PC-9 (cell line): Measurements from ENCODE around the gene PRKCA. TPM values are rescaled to one million over a fixed set of nuclear protein-coding genes. Genes with fewer than 3 reads are reported as not detected.

ENCODE experiments used
- BruUV-seq: library from RNA; stranded (reverse); fragments of 400-500 nt; replicated peaks from 2 replicates; lab custom pipeline; 2021; lab: Mats Ljungman, UMichigan
- CTCF ChIA-PET: fragments of 300-600 bp; sonication (Branson Sonifier 250); formaldehyde crosslinking; loops from one replicate; lab custom pipeline; 2022; ENCODE audit warnings: antibody characterized with exemption; lab: Charles Lee
- POLR2A ChIA-PET: fragments of 300-600 bp; sonication (Branson Sonifier 250); formaldehyde crosslinking; loops from one replicate; lab custom pipeline; 2022; ENCODE audit warnings: antibody characterized with exemption; ENCODE audit not compliant: unreplicated experiment; lab: Charles Lee
- DNase-seq, 2 experiments: peaks; one replicate each; pipeline versions ENCODE4 v3.0.0 to v3.0.0-alpha.2; 2015 to 2022; ENCODE audit warnings: mixed read lengths in 1 of 2
- H2AFZ ChIP-seq: fragments of 200-600 bp; sonication (generic); 2 replicates; pipeline ENCODE4 v1.8.1; 2017; ENCODE audit warnings: antibody characterized with exemption
- H3F3A ChIP-seq: fragments of 200-600 bp; sonication (generic); 2 replicates; pipeline ENCODE4 v1.8.1; 2017; ENCODE audit warnings: antibody characterized with exemption, mild to moderate bottlenecking, low read depth; ENCODE audit not compliant: insufficient read depth
- H3K27ac ChIP-seq: fragments of 200-600 bp; sonication (generic); 2 replicates; pipeline ENCODE4 v1.6.1; 2016; ENCODE audit warnings: mixed run types
- H3K27me3 ChIP-seq: fragments of 200-600 bp; sonication (generic); 2 replicates; pipeline ENCODE4 v1.6.1; 2016; ENCODE audit warnings: low read depth, mixed run types; ENCODE audit not compliant: insufficient read depth
- H3K36me3 ChIP-seq: fragments of 200-600 bp; sonication (generic); 2 replicates; pipeline ENCODE4 v1.6.1; 2016; ENCODE audit warnings: low read depth, mixed run types
- H3K4me1 ChIP-seq: fragments of 200-600 bp; sonication (generic); replicated peaks from 2 replicates; pipeline ENCODE4 v1.6.1; 2016; ENCODE audit warnings: mixed run types; ENCODE audit not compliant: insufficient read depth
- H3K4me2 ChIP-seq: fragments of 200-600 bp; sonication (generic); 2 replicates; pipeline ENCODE4 v1.6.1; 2017; ENCODE audit warnings: mixed run types
- H3K4me3 ChIP-seq: fragments of 200-600 bp; sonication (generic); 2 replicates; pipeline ENCODE4 v1.6.1; 2016; ENCODE audit warnings: mixed run types
- H3K79me2 ChIP-seq: fragments of 200-600 bp; sonication (generic); 2 replicates; pipeline ENCODE4 v1.6.1; 2017; ENCODE audit warnings: low read depth, mixed run types
- H3K9me2 ChIP-seq: fragments of 200-600 bp; sonication (generic); 2 replicates; pipeline ENCODE4 v1.8.1; 2017; ENCODE audit warnings: mild to moderate bottlenecking; ENCODE audit not compliant: insufficient read depth
- H3K9me3 ChIP-seq: fragments of 200-600 bp; sonication (generic); 2 replicates; pipeline ENCODE4 v1.8.1; 2016; ENCODE audit warnings: low read depth; ENCODE audit not compliant: insufficient read depth
- H4K20me1 ChIP-seq: fragments of 200-600 bp; sonication (generic); 2 replicates; pipeline ENCODE4 v1.8.1; 2017; ENCODE audit not compliant: insufficient read depth
- EZH2 ChIP-seq: fragments of 200-600 bp; sonication (generic); IDR thresholded peaks from 2 replicates; pipeline ENCODE4 v1.8.0; 2017; ENCODE audit warnings: antibody characterized with exemption, low read depth
- intact Hi-C: fragments of 100-400 bp; cut with micrococcal nuclease; formaldehyde crosslinking; loops from one replicate; pipeline ENCODE4 v1.10.0; 2022; ENCODE audit not compliant: unreplicated experiment
- total RNA-seq: library from RNA; stranded (reverse); gene quantifications from 2 replicates; pipeline ENCODE4 v1.2.3, GENCODE V29; 2021
- TF ChIP-seq, protein P1 (sequence below): fragments of 200-600 bp; sonication (generic); conservative IDR thresholded peaks from 2 replicates; pipeline ENCODE4 v1.6.1; 2017; ENCODE audit warnings: mixed run types, antibody characterized with exemption, mild to moderate bottlenecking, moderate library complexity

The PRKCA gene
- total RNA-seq, 1 experiment from 2014 or later, result 23.1 TPM

DNA sequence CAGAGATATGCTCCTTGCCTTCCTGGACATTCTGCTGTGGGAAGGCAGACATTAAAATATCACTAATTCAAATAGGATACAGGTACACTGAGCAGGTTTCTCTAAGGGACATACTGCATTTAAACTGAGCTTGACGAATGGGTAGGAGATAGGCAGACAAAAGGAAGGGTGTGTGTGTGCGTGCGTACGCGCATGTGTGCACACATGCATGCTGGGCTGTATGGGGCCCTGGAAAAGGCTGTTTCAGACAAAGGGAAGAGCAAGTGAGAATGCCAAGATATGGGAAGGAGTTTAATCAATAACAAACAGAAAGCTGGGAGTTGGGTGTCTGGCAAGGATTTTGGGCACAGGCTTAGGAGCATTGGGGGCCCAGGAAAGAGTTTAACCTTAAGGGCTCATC, 196.2 kb downstream of the PRKCA start:
- intact Hi-C loops, result no loop called here
- no peaks in the 10 kb centered on the region for H3K9me2 ChIP-seq
- POLR2A ChIA-PET, result no interaction called here
- BruUV-seq, result no TSS peak
- H3K27me3 ChIP-seq, result no peaks in the 10 kb centered on the region
- no peaks in the 10 kb centered on the region for H3K79me2 ChIP-seq
- H4K20me1 ChIP-seq, result no peaks in the 10 kb centered on the region
- H3K36me3 ChIP-seq, result no peaks in the 10 kb centered on the region
- no peaks in the 10 kb centered on the region for H3K9me3 ChIP-seq
- no peak overlapping the region for H2AFZ ChIP-seq
- no peak overlapping the region for H3K4me3 ChIP-seq
- CTCF ChIA-PET, result no interaction called here
- no peak overlapping the region for H3K27ac ChIP-seq
- peaks cover 8% of the 10 kb centered on the region; the same call in 1 of the 2 replicates for H3F3A ChIP-seq
- H3K4me2 ChIP-seq, result no peak overlapping the region
- TF ChIP-seq, protein P1, sequence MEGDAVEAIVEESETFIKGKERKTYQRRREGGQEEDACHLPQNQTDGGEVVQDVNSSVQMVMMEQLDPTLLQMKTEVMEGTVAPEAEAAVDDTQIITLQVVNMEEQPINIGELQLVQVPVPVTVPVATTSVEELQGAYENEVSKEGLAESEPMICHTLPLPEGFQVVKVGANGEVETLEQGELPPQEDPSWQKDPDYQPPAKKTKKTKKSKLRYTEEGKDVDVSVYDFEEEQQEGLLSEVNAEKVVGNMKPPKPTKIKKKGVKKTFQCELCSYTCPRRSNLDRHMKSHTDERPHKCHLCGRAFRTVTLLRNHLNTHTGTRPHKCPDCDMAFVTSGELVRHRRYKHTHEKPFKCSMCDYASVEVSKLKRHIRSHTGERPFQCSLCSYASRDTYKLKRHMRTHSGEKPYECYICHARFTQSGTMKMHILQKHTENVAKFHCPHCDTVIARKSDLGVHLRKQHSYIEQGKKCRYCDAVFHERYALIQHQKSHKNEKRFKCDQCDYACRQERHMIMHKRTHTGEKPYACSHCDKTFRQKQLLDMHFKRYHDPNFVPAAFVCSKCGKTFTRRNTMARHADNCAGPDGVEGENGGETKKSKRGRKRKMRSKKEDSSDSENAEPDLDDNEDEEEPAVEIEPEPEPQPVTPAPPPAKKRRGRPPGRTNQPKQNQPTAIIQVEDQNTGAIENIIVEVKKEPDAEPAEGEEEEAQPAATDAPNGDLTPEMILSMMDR, result no peak
- TF ChIP-seq EZH2, result no peak
- H3K4me1 ChIP-seq, result peaks cover 7% of the 10 kb centered on the region; the same call in 1 of the 2 replicates
- no peak for DNase-seq

GRCh38 chr17:66506641-66507040, 204.2 kb downstream of the PRKCA start:
- Histone ChIP-seq H3K4me2 (no peak overlapping the region), H3F3A (peaks cover 27% of the 10 kb centered on the region), H3K79me2 (peaks cover 42% of the 10 kb centered on the region; the same call in 1 of the 2 replicates), H3K9me3 (no peaks in the 10 kb centered on the region), H2AFZ (no peak overlapping the region), H3K4me1 (peaks cover 36% of the 10 kb centered on the region), H3K36me3 (no peaks in the 10 kb centered on the region), H4K20me1 (no peaks in the 10 kb centered on the region), H3K4me3 (no peak overlapping the region), H3K27me3 (no peaks in the 10 kb centered on the region), H3K9me2 (no peaks in the 10 kb centered on the region), H3K27ac (0 out of 2 replicates have a peak overlapping the region, but pooled peaks have one; percentile 61)
- DNase-seq, result no peak
- no TSS peak for BruUV-seq
- ChIA-PET CTCF (no interaction called here), POLR2A (no interaction called here)
- intact Hi-C loops, result loop anchor here (2.0 kb wide), 1 partner anchor 38 kb away; no protein-coding TSS in a partner anchor
- TF ChIP-seq EZH2, result no peak
- TF ChIP-seq, protein P1, result no peak

- intact Hi-C loops, result loop anchor here (2.0 kb wide), 1 partner anchor 39 kb away; no protein-coding TSS in a partner anchor
- no peaks in the 10 kb centered on the region for H4K20me1 ChIP-seq
- H3K9me2 ChIP-seq, result no peaks in the 10 kb centered on the region
- TF ChIP-seq, protein P1, result no peak
- no peak for TF ChIP-seq EZH2
- H3K36me3 ChIP-seq, result no peaks in the 10 kb centered on the region
- POLR2A ChIA-PET, result interaction anchor here (0.6 kb wide), 1 partner anchor 73 kb away, joined by 3 read pairs; no protein-coding TSS in a partner anchor
- no peaks in the 10 kb centered on the region for H3K27me3 ChIP-seq
- H3K4me3 ChIP-seq, result no peak overlapping the region
- H3K4me1 ChIP-seq, result peaks cover 36% of the 10 kb centered on the region
- peak overlapping the region; percentile 61 for H3K27ac ChIP-seq
- peaks cover 27% of the 10 kb centered on the region for H3F3A ChIP-seq
- CTCF ChIA-PET, result no interaction called here
- peak; percentile 11 to 58 for DNase-seq
- BruUV-seq, result no TSS peak
- H2AFZ ChIP-seq, result no peak overlapping the region
- H3K79me2 ChIP-seq, result peaks cover 42% of the 10 kb centered on the region; the same call in 1 of the 2 replicates
- peak overlapping the region; percentile 37 for H3K4me2 ChIP-seq
- no peaks in the 10 kb centered on the region for H3K9me3 ChIP-seq
Observed at GRCh38 chr17:66507103-66507923, 204.9 kb downstream of the PRKCA start.
